ENCODE data around the gene VOPP1.
A peak's percentile ranks its signal among the peaks of the same experiment; 100 is the strongest.
"Not testable (repeated sequence)": the region's sequence is repeated elsewhere in the genome, so short reads cannot be mapped to it uniquely, and the experiment has no call there.

VOPP1 gene

DNA sequence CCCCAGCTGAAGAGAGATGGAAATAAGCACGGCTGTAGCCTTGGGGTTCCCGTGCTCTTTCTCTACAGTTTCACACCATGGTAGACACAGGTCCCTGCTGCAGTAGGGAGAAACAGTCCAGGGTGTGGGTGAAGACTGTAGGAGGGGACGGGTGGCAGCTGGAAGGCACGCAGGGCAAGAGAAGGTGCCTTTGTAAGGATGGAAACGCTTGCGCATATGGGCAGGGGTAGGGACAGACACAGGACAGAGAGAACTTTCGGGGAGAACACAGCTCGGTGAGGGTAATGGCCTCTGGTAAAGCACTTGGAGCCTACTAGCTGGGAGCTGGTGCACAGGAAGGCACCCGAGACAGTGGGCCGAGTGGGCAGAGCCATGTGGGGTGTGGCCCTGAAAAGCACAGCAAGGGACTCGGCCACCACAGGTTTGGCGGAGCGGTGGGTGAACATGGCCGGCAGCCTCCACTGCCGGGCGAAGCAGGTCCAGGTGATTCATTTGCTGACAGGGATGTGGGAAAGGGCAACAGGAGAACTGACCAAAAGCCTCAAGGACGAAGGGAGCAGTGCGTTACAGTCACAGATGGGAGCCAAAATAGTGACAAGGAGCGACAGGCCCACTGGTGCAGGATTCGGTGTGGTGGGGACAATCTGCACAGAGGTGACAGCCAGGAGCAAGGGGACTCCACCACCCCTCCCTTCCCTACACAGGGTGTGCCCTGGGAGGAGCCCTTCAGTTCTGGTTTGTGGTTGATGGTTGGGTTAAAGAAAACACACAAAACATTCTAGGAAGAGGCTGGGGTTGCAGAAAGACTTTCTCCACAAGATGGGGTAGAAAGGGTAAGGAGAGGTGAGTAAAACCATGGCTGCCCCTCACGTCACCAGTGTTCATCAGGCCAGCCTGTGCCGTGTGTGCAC lies 97.1 kb downstream of the VOPP1 start:
- Histone ChIP-seq H3K4me3 (IDR thresholded peaks at IDR 0.05; ENCODE audit: insufficient read depth, low read depth, low read length) (no peak overlapping the region), H2AFZ (ENCODE audit: low read depth) (no peak overlapping the region), H3K4me2 (no peak overlapping the region), H3K36me3 (ENCODE audit: insufficient read depth) (peaks cover 9% of the 10 kb centered on the region; the same call in 1 of the 2 replicates), H3K9ac (no peak overlapping the region), H4K20me1 (ENCODE audit: insufficient read depth) (no peaks in the 10 kb centered on the region), H3K27me3 (ENCODE audit: insufficient read depth, low read depth) (no peaks in the 10 kb centered on the region), H3K79me2 (ENCODE audit: insufficient read depth, low read depth) (peaks cover 33% of the 10 kb centered on the region; the same call in 1 of the 2 replicates), H3K4me1 (ENCODE audit: low read depth, poor library complexity, severe bottlenecking) (peaks cover 61% of the 10 kb centered on the region), H3K27ac (no peak overlapping the region)
- TF ChIP-seq, protein P1, sequence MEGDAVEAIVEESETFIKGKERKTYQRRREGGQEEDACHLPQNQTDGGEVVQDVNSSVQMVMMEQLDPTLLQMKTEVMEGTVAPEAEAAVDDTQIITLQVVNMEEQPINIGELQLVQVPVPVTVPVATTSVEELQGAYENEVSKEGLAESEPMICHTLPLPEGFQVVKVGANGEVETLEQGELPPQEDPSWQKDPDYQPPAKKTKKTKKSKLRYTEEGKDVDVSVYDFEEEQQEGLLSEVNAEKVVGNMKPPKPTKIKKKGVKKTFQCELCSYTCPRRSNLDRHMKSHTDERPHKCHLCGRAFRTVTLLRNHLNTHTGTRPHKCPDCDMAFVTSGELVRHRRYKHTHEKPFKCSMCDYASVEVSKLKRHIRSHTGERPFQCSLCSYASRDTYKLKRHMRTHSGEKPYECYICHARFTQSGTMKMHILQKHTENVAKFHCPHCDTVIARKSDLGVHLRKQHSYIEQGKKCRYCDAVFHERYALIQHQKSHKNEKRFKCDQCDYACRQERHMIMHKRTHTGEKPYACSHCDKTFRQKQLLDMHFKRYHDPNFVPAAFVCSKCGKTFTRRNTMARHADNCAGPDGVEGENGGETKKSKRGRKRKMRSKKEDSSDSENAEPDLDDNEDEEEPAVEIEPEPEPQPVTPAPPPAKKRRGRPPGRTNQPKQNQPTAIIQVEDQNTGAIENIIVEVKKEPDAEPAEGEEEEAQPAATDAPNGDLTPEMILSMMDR (conservative IDR thresholded peaks at IDR 0.05; ENCODE audit: low read depth, low read length): no peak

DNA sequence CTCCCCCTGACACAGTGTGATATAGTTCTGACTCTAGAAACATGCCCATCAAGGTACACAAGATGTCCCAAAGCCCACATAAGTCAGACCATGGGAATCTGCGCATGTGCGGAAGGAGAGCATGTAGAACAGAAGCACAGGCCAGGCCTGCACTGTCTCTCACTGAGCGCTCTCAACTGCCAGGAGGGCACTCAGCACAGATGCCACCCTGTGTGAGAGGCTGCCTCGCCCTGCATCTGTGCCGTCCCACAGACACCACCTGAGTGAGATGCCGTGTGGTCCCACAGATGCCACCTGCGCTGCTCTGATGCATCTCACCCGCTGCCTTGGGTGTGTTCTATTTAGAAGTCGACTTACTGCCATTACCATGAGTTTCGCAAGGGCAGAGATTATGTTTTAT lies 98.4 kb downstream of the VOPP1 start:
- Histone ChIP-seq H3K4me3 (IDR thresholded peaks at IDR 0.05; ENCODE audit: insufficient read depth, low read depth, low read length) (no peak overlapping the region), H3K9ac (no peak overlapping the region), H3K27me3 (ENCODE audit: insufficient read depth, low read depth) (no peaks in the 10 kb centered on the region), H3K79me2 (ENCODE audit: insufficient read depth, low read depth) (peaks cover 33% of the 10 kb centered on the region; the same call in 1 of the 2 replicates), H2AFZ (ENCODE audit: low read depth) (no peak overlapping the region), H3K27ac (no peak overlapping the region), H3K4me1 (ENCODE audit: low read depth, poor library complexity, severe bottlenecking) (peaks cover 62% of the 10 kb centered on the region), H3K36me3 (ENCODE audit: insufficient read depth) (peaks cover 9% of the 10 kb centered on the region; the same call in 1 of the 2 replicates), H4K20me1 (ENCODE audit: insufficient read depth) (no peaks in the 10 kb centered on the region), H3K4me2 (no peak overlapping the region)
- TF ChIP-seq, protein P1 (conservative IDR thresholded peaks at IDR 0.05; ENCODE audit: low read depth, low read length): no peak

DNA sequence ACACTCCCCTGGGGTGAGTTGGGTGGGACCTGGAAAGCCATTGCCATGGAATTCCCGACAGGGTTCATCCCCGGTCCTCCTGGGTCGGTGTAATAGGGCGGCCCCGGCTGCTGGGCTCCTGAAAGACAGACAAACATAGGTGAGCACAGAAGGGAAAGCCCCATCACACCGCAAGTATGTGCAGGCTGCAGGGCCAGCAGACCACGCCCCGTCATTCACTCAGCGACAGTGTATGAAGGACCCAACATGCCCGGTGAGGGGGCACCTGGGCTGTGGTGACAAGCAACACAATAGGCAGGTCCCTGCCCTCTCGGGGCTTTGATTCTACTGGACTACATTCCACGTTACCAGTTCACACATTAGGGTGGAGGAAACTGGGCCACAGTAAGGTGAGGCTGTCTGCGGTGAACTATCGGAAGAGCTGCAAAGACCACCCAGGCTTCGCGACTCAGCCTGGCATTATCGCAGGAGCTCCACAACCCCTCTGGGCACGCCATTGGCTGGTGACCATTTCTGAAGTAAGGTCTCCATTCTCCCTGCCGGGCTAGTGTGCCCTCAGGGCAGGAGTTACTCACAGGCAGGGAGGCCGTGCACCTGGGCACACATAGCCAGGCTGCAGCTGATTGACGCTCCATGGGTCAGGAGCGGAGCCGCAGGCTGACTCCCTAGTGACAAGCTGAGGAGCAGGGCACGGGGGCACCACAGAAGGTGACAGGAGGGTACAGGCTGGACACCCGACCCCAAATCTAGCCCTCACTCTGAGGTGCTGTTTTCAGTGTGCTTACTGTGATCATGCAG lies 99.2 kb downstream of the VOPP1 start:
- no peaks in the 10 kb centered on the region for H4K20me1 ChIP-seq (ENCODE audit: insufficient read depth)
- H3K4me1 ChIP-seq (ENCODE audit: low read depth, poor library complexity, severe bottlenecking): peaks cover 65% of the 10 kb centered on the region
- no peak overlapping the region for H3K4me2 ChIP-seq
- no peak overlapping the region for H3K9ac ChIP-seq
- no peak overlapping the region for H2AFZ ChIP-seq (ENCODE audit: low read depth)
- H3K36me3 ChIP-seq (ENCODE audit: insufficient read depth): peaks cover 9% of the 10 kb centered on the region; the same call in 1 of the 2 replicates
- H3K27ac ChIP-seq: no peak overlapping the region
- no peak overlapping the region for H3K4me3 ChIP-seq (IDR thresholded peaks at IDR 0.05; ENCODE audit: insufficient read depth, low read depth, low read length)
- TF ChIP-seq, protein P1 (conservative IDR thresholded peaks at IDR 0.05; ENCODE audit: low read depth, low read length): no peak
- H3K27me3 ChIP-seq (ENCODE audit: insufficient read depth, low read depth): no peaks in the 10 kb centered on the region
- peaks cover 32% of the 10 kb centered on the region; the same call in 1 of the 2 replicates for H3K79me2 ChIP-seq (ENCODE audit: insufficient read depth, low read depth)

DNA sequence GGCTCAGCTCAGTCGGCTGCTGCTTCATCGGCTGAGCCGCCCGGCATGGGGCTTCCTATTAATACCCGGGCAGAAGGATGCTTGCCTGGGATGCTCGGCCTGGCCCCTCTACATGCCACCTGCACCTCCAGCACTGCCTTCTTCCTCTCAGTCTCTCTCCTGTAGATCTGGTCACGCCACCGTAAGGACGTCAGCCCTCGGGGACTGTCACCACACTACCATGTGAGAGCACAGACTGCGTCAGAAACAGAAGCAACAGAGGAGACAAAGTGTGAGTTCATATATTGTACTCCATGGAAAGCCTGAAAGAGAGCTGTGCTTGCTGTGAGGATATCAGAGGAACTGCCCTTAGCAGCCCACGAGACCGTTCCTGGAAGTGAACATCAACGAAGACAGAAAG lies 99.9 kb downstream of the VOPP1 start:
- not testable (repeated sequence) for H2AFZ ChIP-seq (ENCODE audit: low read depth); H3K9ac ChIP-seq; H3K27ac ChIP-seq; H4K20me1 ChIP-seq (ENCODE audit: insufficient read depth); H3K36me3 ChIP-seq (ENCODE audit: insufficient read depth); H3K4me2 ChIP-seq; H3K4me3 ChIP-seq (IDR thresholded peaks at IDR 0.05; ENCODE audit: insufficient read depth, low read depth, low read length); H3K27me3 ChIP-seq (ENCODE audit: insufficient read depth, low read depth)
- Histone ChIP-seq H3K4me1 (ENCODE audit: low read depth, poor library complexity, severe bottlenecking) (peaks cover 67% of the 10 kb centered on the region), H3K79me2 (ENCODE audit: insufficient read depth, low read depth) (peaks cover 30% of the 10 kb centered on the region; the same call in 1 of the 2 replicates)

DNA sequence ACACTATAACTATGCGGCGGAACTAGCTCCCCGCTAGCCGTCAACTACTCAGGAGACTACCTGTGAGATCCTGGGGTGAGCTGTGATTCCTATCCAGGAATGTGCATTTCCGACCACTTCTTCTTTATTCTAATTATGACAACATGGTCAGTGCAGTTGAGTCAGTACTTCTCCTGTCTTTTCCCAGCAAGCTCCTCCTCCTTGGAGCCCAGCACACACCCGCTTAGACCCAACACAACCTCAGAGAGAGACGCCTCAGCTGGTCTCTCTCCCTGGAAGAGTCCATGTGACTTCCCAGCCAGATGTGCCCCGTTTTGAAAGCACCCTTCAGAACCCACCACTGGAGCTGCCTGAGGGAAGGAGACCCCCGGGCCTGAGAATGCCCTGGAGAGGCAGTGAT lies 100.7 kb downstream of the VOPP1 start:
- not testable (repeated sequence) for H3K27me3 ChIP-seq (ENCODE audit: insufficient read depth, low read depth); H3K4me3 ChIP-seq (IDR thresholded peaks at IDR 0.05; ENCODE audit: insufficient read depth, low read depth, low read length); H3K4me2 ChIP-seq; H4K20me1 ChIP-seq (ENCODE audit: insufficient read depth); H3K9ac ChIP-seq; H3K36me3 ChIP-seq (ENCODE audit: insufficient read depth); H2AFZ ChIP-seq (ENCODE audit: low read depth)
- Histone ChIP-seq H3K79me2 (ENCODE audit: insufficient read depth, low read depth) (peaks cover 23% of the 10 kb centered on the region; the same call in 1 of the 2 replicates), H3K27ac (peak overlapping the region; percentile 7; the same call in 1 of the 2 replicates), H3K4me1 (ENCODE audit: low read depth, poor library complexity, severe bottlenecking) (peaks cover 62% of the 10 kb centered on the region)
